GM23338 (cell line): ENCODE data around the gene PANK1. TPM values are rescaled to one million over a fixed set of nuclear protein-coding genes. Genes with fewer than 3 reads are reported as not detected.

Experiments used
- ATAC-seq: fragments of 200-7000 bp; cut with Tn5 transposase; 3 replicates; pipeline ENCODE4 v1.9.1; 2020
- DNase-seq: peaks from one replicate; pipeline ENCODE4 v3.0.0-alpha.2; 2015; ENCODE audit warnings: low spot score
- H2AFZ ChIP-seq: fragments of 200-600 bp; sonication (generic); 2 replicates; pipeline ENCODE4 v1.8.0; 2016; ENCODE audit warnings: antibody characterized with exemption, mild to moderate bottlenecking, moderate library complexity
- H3F3A ChIP-seq: fragments of 200-600 bp; sonication (generic); replicated peaks from 2 replicates; pipeline ENCODE4 v1.8.0; 2017; ENCODE audit warnings: antibody characterized with exemption, mixed run types, low read depth
- H3K27ac ChIP-seq: fragments of 200-600 bp; sonication (generic); 2 replicates; pipeline ENCODE4 v1.6.1; 2016; ENCODE audit warnings: low read depth
- H3K27me3 ChIP-seq: fragments of 200-600 bp; sonication (generic); 2 replicates; pipeline ENCODE4 v1.8.0; 2016; ENCODE audit warnings: mild to moderate bottlenecking, mixed run types, moderate library complexity; ENCODE audit not compliant: insufficient read depth
- H3K36me3 ChIP-seq: fragments of 200-600 bp; sonication (generic); 2 replicates; pipeline ENCODE4 v1.8.0; 2016; ENCODE audit warnings: mild to moderate bottlenecking; ENCODE audit not compliant: insufficient read depth
- H3K4me1 ChIP-seq: fragments of 200-600 bp; sonication (generic); 2 replicates; pipeline ENCODE4 v1.8.0; 2016; ENCODE audit warnings: mild to moderate bottlenecking, moderate library complexity; ENCODE audit not compliant: insufficient read depth
- H3K4me2 ChIP-seq: fragments of 200-600 bp; sonication (generic); 2 replicates; pipeline ENCODE4 v1.7.1; 2017; ENCODE audit warnings: mixed run types
- H3K4me3 ChIP-seq: fragments of 200-600 bp; sonication (generic); 2 replicates; pipeline ENCODE4 v1.6.1; 2016; ENCODE audit warnings: mixed run types
- H3K79me2 ChIP-seq: fragments of 200-600 bp; sonication (generic); replicated peaks from 2 replicates; pipeline ENCODE4 v1.8.0; 2017; ENCODE audit warnings: mild to moderate bottlenecking; ENCODE audit not compliant: insufficient read depth
- H3K9me2 ChIP-seq: fragments of 200-600 bp; sonication (generic); 2 replicates; pipeline ENCODE4 v1.8.0; 2017; ENCODE audit not compliant: insufficient read depth
- H4K20me1 ChIP-seq: fragments of 200-600 bp; sonication (generic); replicated peaks from 2 replicates; pipeline ENCODE4 v1.8.0; 2017; ENCODE audit warnings: mild to moderate bottlenecking; ENCODE audit not compliant: insufficient read depth
- H3K27ac Mint-ChIP-seq: 2 replicates; pipeline ENCODE4 v1.8.0; 2020; ENCODE audit warnings: inconsistent platforms, mild to moderate bottlenecking, moderate library complexity, mixed read lengths
- H3K27me3 Mint-ChIP-seq: 3 replicates; pipeline ENCODE4 v1.8.0; 2022; ENCODE audit warnings: low read depth, mild to moderate bottlenecking, moderate library complexity, mixed read lengths, inconsistent platforms; ENCODE audit not compliant: insufficient read depth, poor library complexity
- H3K36me3 Mint-ChIP-seq: 3 replicates; pipeline ENCODE4 v1.8.0; 2021; ENCODE audit warnings: low read depth, mild to moderate bottlenecking, inconsistent platforms, moderate library complexity, mixed read lengths
- H3K4me1 Mint-ChIP-seq: 3 replicates; pipeline ENCODE4 v1.8.0; 2020; ENCODE audit warnings: mild to moderate bottlenecking, inconsistent platforms, mixed read lengths
- H3K4me3 Mint-ChIP-seq: 3 replicates; pipeline ENCODE4 v1.8.0; 2021; ENCODE audit warnings: moderate library complexity, mild to moderate bottlenecking, inconsistent platforms, mixed read lengths
- H3K9me3 Mint-ChIP-seq: 3 replicates; pipeline ENCODE4 v1.8.0; 2020; ENCODE audit warnings: moderate library complexity, mild to moderate bottlenecking, inconsistent platforms, mixed read lengths
- CREB1 ChIP-seq: fragments of 250-450 bp; sonication (Bioruptor Pico); IDR thresholded peaks from 2 replicates; pipeline ENCODE4 v1.5.0; 2020; ENCODE audit warnings: low read depth, mild to moderate bottlenecking, moderate library complexity
- EZH2phosphoT487 ChIP-seq: fragments of 200-600 bp; sonication (generic); IDR thresholded peaks from one replicate; pipeline ENCODE4 v1.8.1; 2018; ENCODE audit warnings: antibody characterized with exemption; ENCODE audit not compliant: unreplicated experiment
- JUNB ChIP-seq: IDR thresholded peaks from one replicate; pipeline ENCODE4 v1.6.1; 2016; ENCODE audit warnings: antibody characterized with exemption; ENCODE audit not compliant: unreplicated experiment
- NANOG ChIP-seq: IDR thresholded peaks from 2 replicates; pipeline ENCODE4 v1.6.1; 2016; ENCODE audit warnings: antibody characterized with exemption, borderline replicate concordance
- POLR2AphosphoS5 ChIP-seq: IDR thresholded peaks from 2 replicates; pipeline ENCODE4 v1.6.1; 2016; ENCODE audit warnings: antibody characterized with exemption, low read depth
- REST ChIP-seq: IDR thresholded peaks from one replicate; pipeline ENCODE4 v1.6.1; 2018; ENCODE audit warnings: antibody characterized with exemption; ENCODE audit not compliant: unreplicated experiment
- STAT1 ChIP-seq: IDR thresholded peaks from one replicate; pipeline ENCODE4 v1.6.1; 2016; ENCODE audit warnings: antibody characterized with exemption; ENCODE audit not compliant: unreplicated experiment
- ZNF114 ChIP-seq: fragments of 250-450 bp; sonication (Bioruptor Pico); IDR thresholded peaks from 2 replicates; pipeline ENCODE4 v1.5.0; 2020; ENCODE audit warnings: mild to moderate bottlenecking, moderate library complexity
- ZNF462 ChIP-seq: fragments of 250-450 bp; sonication (Bioruptor Pico); IDR thresholded peaks from 2 replicates; pipeline ENCODE4 v1.5.0; 2020; ENCODE audit warnings: mild to moderate bottlenecking, moderate library complexity
- polyA plus RNA-seq: library from polyadenylated mRNA; unstranded; fragments of >200 nt; fragmentation: Nextera tagmentation; extraction: Ambion mirVana; gene quantifications from 2 replicates; pipeline ENCODE4 v1.2.1, GENCODE V29; 2016
- total RNA-seq: library from RNA; depleted of rRNA; stranded (reverse); fragments of >200 nt; shearing (Covaris generic); gene quantifications from 2 replicates; pipeline ENCODE4 v1.2.3, GENCODE V29; 2014

PANK1 gene
- total and polyA plus RNA-seq, 2 experiments from 2014 or later, result 15.2 to 44.7 TPM

- no peak overlapping the region for H3K4me3 ChIP-seq
- no peak for ATAC-seq
- H3K36me3 Mint-ChIP-seq, result no peaks in the 10 kb centered on the region
- H3K9me2 ChIP-seq, result no peaks in the 10 kb centered on the region
- H3K27ac ChIP-seq, result no peak overlapping the region
- DNase-seq, result no peak
- H3K4me1 Mint-ChIP-seq, result no peaks in the 10 kb centered on the region
- H3F3A ChIP-seq, result no peaks in the 10 kb centered on the region
- no peak overlapping the region for H2AFZ ChIP-seq
- H3K79me2 ChIP-seq, result no peaks in the 10 kb centered on the region
- H3K4me3 Mint-ChIP-seq, result no peak overlapping the region
- no peaks in the 10 kb centered on the region for H3K4me1 ChIP-seq
- H3K27ac Mint-ChIP-seq, result no peak overlapping the region
- no peaks in the 10 kb centered on the region for H3K27me3 ChIP-seq
- no peaks in the 10 kb centered on the region for H3K9me3 Mint-ChIP-seq
- TF ChIP-seq CREB1 (no peak), EZH2phosphoT487 (no peak), ZNF462 (no peak), STAT1 (no peak), ZNF114 (no peak), REST (no peak), JUNB (no peak), POLR2AphosphoS5 (no peak), NANOG (no peak)
- peaks cover 4% of the 10 kb centered on the region for H3K27me3 Mint-ChIP-seq
- no peak overlapping the region for H3K4me2 ChIP-seq
- H4K20me1 ChIP-seq, result no peaks in the 10 kb centered on the region
- H3K36me3 ChIP-seq, result no peaks in the 10 kb centered on the region
These were observed 69.0 kb downstream of the PANK1 start for GRCh38 chr10:89576022-89576421.
